ENCODE measurements around the gene WNT11.

Gene WNT11

GRCh38 chr11:76143274-76143673, 63.0 kb downstream of the WNT11 start:
- no peak overlapping the region for H4K8ac ChIP-seq (ENCODE audit: low read depth, low read length)
- no peak overlapping the region for H2AFZ ChIP-seq (ENCODE audit: insufficient read depth, low read length, poor library complexity)
- no peaks in the 10 kb centered on the region for H3K79me1 ChIP-seq (ENCODE audit: low read length)

GRCh38 chr11:76141901-76142588, 64.3 kb downstream of the WNT11 start:
- WGBS (ENCODE audit: extremely low coverage, insufficient coverage, insufficient read length), result no CpG with 5 or more reads among the region's 12 CpGs
- Histone ChIP-seq H4K91ac (ENCODE audit: low read depth, low read length) (no peak overlapping the region), H3K4me1 (ENCODE audit: control insufficient read depth in 1 of 2, insufficient read depth in 2 of 2, low read length in 2 of 2) (peaks cover 0 to 1% of the 10 kb centered on the region in 2 experiments)

More at GRCh38 chr11:76143274-76143673, 63.0 kb downstream of the WNT11 start:
- H3K79me2 ChIP-seq (ENCODE audit: control insufficient read depth, insufficient read depth, low read length, poor library complexity), result no peaks in the 10 kb centered on the region
- no peak overlapping the region for H3K4me2 ChIP-seq (ENCODE audit: low read length)
- H4K91ac ChIP-seq (ENCODE audit: low read depth, low read length), result no peak overlapping the region
- no peak overlapping the region for H3K9ac ChIP-seq (ENCODE audit: low read length)
- H3K18ac ChIP-seq (ENCODE audit: low read length), result no peak overlapping the region
- peaks cover 8 to 11% of the 10 kb centered on the region in 2 experiments for H3K36me3 ChIP-seq (ENCODE audit: control insufficient read depth in 1 of 2, insufficient read depth in 2 of 2, low read length in 2 of 2)
- no peak for DNase-seq
- WGBS (ENCODE audit: extremely low coverage, insufficient coverage, insufficient read length), result no CpG with 5 or more reads among the region's 11 CpGs
- peaks cover under 1 to 1% of the 10 kb centered on the region in 2 experiments for H3K4me1 ChIP-seq (ENCODE audit: control insufficient read depth in 1 of 2, insufficient read depth in 2 of 2, low read length in 2 of 2)
- H3K4ac ChIP-seq (ENCODE audit: low read depth, low read length), result no peak overlapping the region
- no peak overlapping the region for H3K27ac ChIP-seq (ENCODE audit: low read depth, low read length)
- H2BK12ac ChIP-seq (ENCODE audit: low read length), result no peak overlapping the region
- no peak overlapping the region for H4K12ac ChIP-seq (ENCODE audit: low read depth, low read length)
- no peak overlapping the region for H2BK120ac ChIP-seq (ENCODE audit: insufficient read depth, low read length, poor library complexity)
- H2BK5ac ChIP-seq (ENCODE audit: low read depth, low read length, poor library complexity), result no peak overlapping the region
- peaks cover 1% of the 10 kb centered on the region for H3K9me3 ChIP-seq (ENCODE audit: insufficient read depth, low read depth, low read length)
- no peak overlapping the region for H3K4me3 ChIP-seq (ENCODE audit: low read depth, low read length)
- no peak overlapping the region for H3K23ac ChIP-seq (ENCODE audit: low read length)
- no peaks in the 10 kb centered on the region for H3K27me3 ChIP-seq (ENCODE audit: insufficient read depth, low read length)
- no peak overlapping the region for H2AK5ac ChIP-seq (ENCODE audit: low read length)
- H3K14ac ChIP-seq (ENCODE audit: low read length), result no peak overlapping the region

GRCh38 chr11:76140912-76141574, 65.3 kb downstream of the WNT11 start:
- Histone ChIP-seq H3K27me3 (ENCODE audit: insufficient read depth, low read length) (no peaks in the 10 kb centered on the region), H2AFZ (ENCODE audit: insufficient read depth, low read length, poor library complexity) (no peak overlapping the region), H2BK5ac (ENCODE audit: low read depth, low read length, poor library complexity) (no peak overlapping the region), H3K36me3 (ENCODE audit: control insufficient read depth in 1 of 2, insufficient read depth in 2 of 2, low read length in 2 of 2) (peaks cover 8 to 11% of the 10 kb centered on the region in 2 experiments), H3K79me2 (ENCODE audit: control insufficient read depth, insufficient read depth, low read length, poor library complexity) (no peaks in the 10 kb centered on the region), H2BK120ac (ENCODE audit: insufficient read depth, low read length, poor library complexity) (no peak overlapping the region), H3K4ac (ENCODE audit: low read depth, low read length) (no peak overlapping the region), H3K4me3 (ENCODE audit: low read depth, low read length) (no peak overlapping the region), H4K12ac (ENCODE audit: low read depth, low read length) (no peak overlapping the region), H2BK12ac (ENCODE audit: low read length) (no peak overlapping the region), H3K18ac (ENCODE audit: low read length) (no peak overlapping the region), H2AK5ac (ENCODE audit: low read length) (no peak overlapping the region), H3K27ac (ENCODE audit: low read depth, low read length) (no peak overlapping the region), H3K9ac (ENCODE audit: low read length) (no peak overlapping the region), H3K4me2 (ENCODE audit: low read length) (no peak overlapping the region), H3K79me1 (ENCODE audit: low read length) (no peaks in the 10 kb centered on the region), H4K8ac (ENCODE audit: low read depth, low read length) (no peak overlapping the region), H3K9me3 (ENCODE audit: insufficient read depth, low read depth, low read length) (no peaks in the 10 kb centered on the region), H3K4me1 (ENCODE audit: control insufficient read depth in 1 of 2, insufficient read depth in 2 of 2, low read length in 2 of 2) (peaks cover 0 to 2% of the 10 kb centered on the region in 2 experiments), H3K23ac (ENCODE audit: low read length) (no peak overlapping the region), H4K91ac (ENCODE audit: low read depth, low read length) (no peak overlapping the region), H3K14ac (ENCODE audit: low read length) (no peak overlapping the region)
- WGBS (ENCODE audit: extremely low coverage, insufficient coverage, insufficient read length), result no CpG with 5 or more reads among the region's 22 CpGs
- no peak for DNase-seq

More at GRCh38 chr11:76141901-76142588, 64.3 kb downstream of the WNT11 start:
- no peak overlapping the region for H2AFZ ChIP-seq (ENCODE audit: insufficient read depth, low read length, poor library complexity)
- no peak overlapping the region for H3K23ac ChIP-seq (ENCODE audit: low read length)
- no peak overlapping the region for H3K4me2 ChIP-seq (ENCODE audit: low read length)
- H4K8ac ChIP-seq (ENCODE audit: low read depth, low read length), result no peak overlapping the region
- H2BK12ac ChIP-seq (ENCODE audit: low read length), result no peak overlapping the region
- H4K12ac ChIP-seq (ENCODE audit: low read depth, low read length), result no peak overlapping the region
- H2BK5ac ChIP-seq (ENCODE audit: low read depth, low read length, poor library complexity), result no peak overlapping the region
- H3K79me2 ChIP-seq (ENCODE audit: control insufficient read depth, insufficient read depth, low read length, poor library complexity), result no peaks in the 10 kb centered on the region
- no peak overlapping the region for H3K4ac ChIP-seq (ENCODE audit: low read depth, low read length)
- no peak overlapping the region for H3K18ac ChIP-seq (ENCODE audit: low read length)
- DNase-seq, result no peak
- no peak overlapping the region for H3K9ac ChIP-seq (ENCODE audit: low read length)
- H3K79me1 ChIP-seq (ENCODE audit: low read length), result no peaks in the 10 kb centered on the region
- H3K9me3 ChIP-seq (ENCODE audit: insufficient read depth, low read depth, low read length), result peaks cover under 1% of the 10 kb centered on the region
- H2AK5ac ChIP-seq (ENCODE audit: low read length), result no peak overlapping the region
- no peak overlapping the region for H2BK120ac ChIP-seq (ENCODE audit: insufficient read depth, low read length, poor library complexity)
- H3K27ac ChIP-seq (ENCODE audit: low read depth, low read length), result no peak overlapping the region
- H3K36me3 ChIP-seq (ENCODE audit: control insufficient read depth in 1 of 2, insufficient read depth in 2 of 2, low read length in 2 of 2), result peaks cover 8 to 11% of the 10 kb centered on the region in 2 experiments
- H3K14ac ChIP-seq (ENCODE audit: low read length), result no peak overlapping the region
- H3K27me3 ChIP-seq (ENCODE audit: insufficient read depth, low read length), result no peaks in the 10 kb centered on the region
- no peak overlapping the region for H3K4me3 ChIP-seq (ENCODE audit: low read depth, low read length)

GRCh38 chr11:76139314-76139713, 67.0 kb downstream of the WNT11 start:
- Histone ChIP-seq H2AK5ac (ENCODE audit: low read length) (no peak overlapping the region), H3K27me3 (ENCODE audit: insufficient read depth, low read length) (no peaks in the 10 kb centered on the region), H2BK12ac (ENCODE audit: low read length) (no peak overlapping the region), H3K79me1 (ENCODE audit: low read length) (no peaks in the 10 kb centered on the region), H3K18ac (ENCODE audit: low read length) (no peak overlapping the region), H3K23ac (ENCODE audit: low read length) (no peak overlapping the region), H3K9ac (ENCODE audit: low read length) (no peak overlapping the region), H3K4me1 (ENCODE audit: control insufficient read depth in 1 of 2, insufficient read depth in 2 of 2, low read length in 2 of 2) (peaks cover 0 to 2% of the 10 kb centered on the region in 2 experiments), H4K8ac (ENCODE audit: low read depth, low read length) (no peak overlapping the region), H2BK120ac (ENCODE audit: insufficient read depth, low read length, poor library complexity) (no peak overlapping the region), H3K4me3 (ENCODE audit: low read depth, low read length) (no peak overlapping the region), H3K79me2 (ENCODE audit: control insufficient read depth, insufficient read depth, low read length, poor library complexity) (no peaks in the 10 kb centered on the region), H4K12ac (ENCODE audit: low read depth, low read length) (no peak overlapping the region), H3K36me3 (ENCODE audit: control insufficient read depth in 1 of 2, insufficient read depth in 2 of 2, low read length in 2 of 2) (peaks cover 8 to 11% of the 10 kb centered on the region in 2 experiments), H2AFZ (ENCODE audit: insufficient read depth, low read length, poor library complexity) (no peak overlapping the region), H2BK5ac (ENCODE audit: low read depth, low read length, poor library complexity) (no peak overlapping the region), H3K9me3 (ENCODE audit: insufficient read depth, low read depth, low read length) (no peaks in the 10 kb centered on the region), H3K14ac (ENCODE audit: low read length) (no peak overlapping the region), H3K4ac (ENCODE audit: low read depth, low read length) (no peak overlapping the region), H4K91ac (ENCODE audit: low read depth, low read length) (no peak overlapping the region), H3K4me2 (ENCODE audit: low read length) (no peak overlapping the region), H3K27ac (ENCODE audit: low read depth, low read length) (no peak overlapping the region)
- no CpG with 5 or more reads among the region's 2 CpGs for WGBS (ENCODE audit: extremely low coverage, insufficient coverage, insufficient read length)
- no peak for DNase-seq
